Lower leg skin (tissue), 4 donors: ENCODE measurements around the gene FRAT1. TPM values are rescaled to one million over a fixed set of nuclear protein-coding genes. Genes with fewer than 3 reads are reported as not detected.

Experiments
- DNase-seq, 2 donors: peaks; one replicate each; pipeline ENCODE4 v3.0.0-alpha.2; 2019; ENCODE audit warnings: low spot score in 2 of 2
- H3K4me3 ChIP-seq: fragments of 200-600 bp; sonication (generic); 2 replicates; pipeline ENCODE4 v1.5.1; 2017; ENCODE audit warnings: mild to moderate bottlenecking, low read depth; ENCODE audit not compliant: poor library complexity, severe bottlenecking
- POLR2A ChIP-seq, 2 donors: fragments of 450-650 bp; IDR thresholded peaks; one replicate each; pipeline ENCODE4 v1.6.1; 2016 to 2017; ENCODE audit warnings: antibody characterized with exemption in 2 of 2, mild to moderate bottlenecking in 1 of 2, moderate library complexity in 1 of 2
- WGBS, 2 donors: methylation state at CpG; one replicate each; pipeline ENCODE4 v1.1.5; 2018; 5-methylcytosine and 5-hydroxymethylcytosine counted together
- intact Hi-C: fragments of 100-400 bp; cut with DNase I; formaldehyde crosslinking; loops from one replicate; pipeline ENCODE4 v1.15.0; 2023; ENCODE audit warnings: low total_unique reads
- total RNA-seq, 4 donors: library from RNA; depleted of rRNA; stranded (reverse); fragments of >200 nt; gene quantifications; one replicate each; pipeline ENCODE4 v1.1.0, GENCODE V29; 2016
- TF ChIP-seq, protein P1 (sequence below), 3 donors: fragments of 450-650 bp; IDR thresholded peaks; one replicate each; pipeline ENCODE4 v1.5.1; 2016; ENCODE audit warnings: antibody characterized with exemption in 3 of 3, mild to moderate bottlenecking in 3 of 3, moderate library complexity in 2 of 3

The FRAT1 gene
- total RNA-seq, 4 donors from 2014 or later = 4.6 to 16.9 (median 9.4) TPM

GRCh38 chr10:97302088-97302791 lies 16.8 kb upstream of the FRAT1 start:
- intact Hi-C loops = no loop called here
- TF ChIP-seq POLR2A (IDR thresholded peaks at IDR 0.05) = no peak
- TF ChIP-seq, protein P1, sequence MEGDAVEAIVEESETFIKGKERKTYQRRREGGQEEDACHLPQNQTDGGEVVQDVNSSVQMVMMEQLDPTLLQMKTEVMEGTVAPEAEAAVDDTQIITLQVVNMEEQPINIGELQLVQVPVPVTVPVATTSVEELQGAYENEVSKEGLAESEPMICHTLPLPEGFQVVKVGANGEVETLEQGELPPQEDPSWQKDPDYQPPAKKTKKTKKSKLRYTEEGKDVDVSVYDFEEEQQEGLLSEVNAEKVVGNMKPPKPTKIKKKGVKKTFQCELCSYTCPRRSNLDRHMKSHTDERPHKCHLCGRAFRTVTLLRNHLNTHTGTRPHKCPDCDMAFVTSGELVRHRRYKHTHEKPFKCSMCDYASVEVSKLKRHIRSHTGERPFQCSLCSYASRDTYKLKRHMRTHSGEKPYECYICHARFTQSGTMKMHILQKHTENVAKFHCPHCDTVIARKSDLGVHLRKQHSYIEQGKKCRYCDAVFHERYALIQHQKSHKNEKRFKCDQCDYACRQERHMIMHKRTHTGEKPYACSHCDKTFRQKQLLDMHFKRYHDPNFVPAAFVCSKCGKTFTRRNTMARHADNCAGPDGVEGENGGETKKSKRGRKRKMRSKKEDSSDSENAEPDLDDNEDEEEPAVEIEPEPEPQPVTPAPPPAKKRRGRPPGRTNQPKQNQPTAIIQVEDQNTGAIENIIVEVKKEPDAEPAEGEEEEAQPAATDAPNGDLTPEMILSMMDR (IDR thresholded peaks at IDR 0.05) = no peak
- WGBS, 2 donors = 92 to 94% methylated on average over 11 of the region's 11 CpGs
- no peak overlapping the region for H3K4me3 ChIP-seq
- no peak for DNase-seq

- 75 to 92% methylated on average over 1 of the region's 1 CpG for WGBS, 2 donors
- intact Hi-C loops = no loop called here
- no peak for DNase-seq
- H3K4me3 ChIP-seq = no peak overlapping the region
- TF ChIP-seq, protein P1 (IDR thresholded peaks at IDR 0.05) = no peak
- TF ChIP-seq POLR2A (IDR thresholded peaks at IDR 0.05) = no peak
These were observed 11.6 kb upstream of the FRAT1 start for GRCh38 chr10:97307441-97307840.

DNA sequence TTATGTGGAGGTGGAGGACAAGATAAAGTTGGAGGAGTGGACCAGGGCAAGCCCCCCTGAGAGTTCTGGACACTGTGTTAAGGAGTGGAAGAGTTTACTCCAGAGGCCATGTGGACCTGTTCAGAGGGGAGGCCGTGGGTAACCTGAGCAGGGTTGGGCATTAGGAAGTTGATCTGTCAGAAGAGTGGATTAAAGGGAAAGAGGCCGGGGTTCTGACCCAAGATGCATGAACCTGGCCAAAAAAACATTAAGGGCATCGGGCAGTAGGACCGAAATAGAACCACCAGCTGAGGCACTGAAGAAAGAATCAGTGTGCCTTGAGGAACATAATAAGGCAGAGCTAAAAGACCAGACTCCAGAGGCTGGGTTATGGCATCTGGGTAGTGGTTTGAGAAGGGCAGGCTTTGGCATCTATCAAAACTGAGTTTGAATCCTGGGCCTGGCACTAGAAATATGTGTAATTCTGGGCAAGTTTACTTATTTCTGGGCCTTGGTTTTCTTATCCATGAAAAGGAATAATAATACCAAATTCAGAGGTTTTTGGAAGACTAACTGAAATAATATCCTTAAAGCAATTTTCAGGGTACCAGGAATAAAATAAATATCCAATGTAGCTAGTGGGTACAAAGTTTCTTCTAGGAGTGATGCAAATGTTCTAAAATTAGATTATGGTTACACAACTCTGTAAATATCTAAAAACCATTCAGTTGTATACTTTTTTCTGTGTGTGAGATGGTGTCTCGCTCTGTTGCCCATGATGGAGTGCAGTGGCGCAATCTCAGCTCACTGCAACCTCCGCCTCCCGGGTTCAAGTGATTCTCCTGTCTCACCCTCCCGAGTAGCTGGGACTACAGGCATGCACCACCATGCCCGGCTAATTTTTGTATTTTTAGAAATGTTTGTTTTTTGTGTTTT lies 10.9 kb upstream of the FRAT1 start:
- 79 to 80% methylated on average over 10 of the region's 10 CpGs for WGBS, 2 donors

GRCh38 chr10:97311111-97311626 lies 7.9 kb upstream of the FRAT1 start:
- intact Hi-C loops = no loop called here
- 57 to 79% methylated on average over 4 of the region's 4 CpGs for WGBS, 2 donors
- no peak overlapping the region for H3K4me3 ChIP-seq
- no peak for DNase-seq
- TF ChIP-seq POLR2A (IDR thresholded peaks at IDR 0.05) = no peak
- TF ChIP-seq, protein P1 (IDR thresholded peaks at IDR 0.05) = no peak

More for the DNA sequence above, 10.9 kb upstream of the FRAT1 start:
- TF ChIP-seq, protein P1 (IDR thresholded peaks at IDR 0.05) = no peak
- no peak for TF ChIP-seq POLR2A (IDR thresholded peaks at IDR 0.05)
- no peak for DNase-seq
- H3K4me3 ChIP-seq = no peak overlapping the region
- intact Hi-C loops = no loop called here

DNA sequence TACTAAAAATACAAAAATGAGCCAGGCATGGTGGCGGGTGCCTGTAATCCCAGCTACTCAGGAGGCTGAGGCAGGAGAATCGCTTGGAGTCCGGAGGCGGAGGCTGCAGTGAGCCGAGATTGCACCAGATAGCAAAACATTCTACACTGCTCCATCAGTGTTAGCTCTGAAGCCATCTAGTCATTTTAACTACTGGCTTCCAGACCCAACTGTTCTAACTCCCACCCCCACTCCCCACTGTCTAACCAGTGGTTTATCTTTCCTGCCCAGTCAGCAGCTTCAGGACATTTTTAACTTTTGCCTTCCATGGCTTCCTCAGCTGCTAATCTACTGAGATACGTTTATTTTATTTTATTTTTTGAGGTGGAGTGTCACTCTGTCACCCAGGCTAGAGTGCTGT lies 6.2 kb upstream of the FRAT1 start:
- no peak overlapping the region for H3K4me3 ChIP-seq
- DNase-seq = no peak
- TF ChIP-seq, protein P1 (IDR thresholded peaks at IDR 0.05) = no peak
- no peak for TF ChIP-seq POLR2A (IDR thresholded peaks at IDR 0.05)
- intact Hi-C loops = no loop called here
- WGBS, 2 donors = 86 to 88% methylated on average over 6 of the region's 6 CpGs
